ENCODE data around the gene INPP5J. TPM values are rescaled to one million over a fixed set of nuclear protein-coding genes. Genes with fewer than 3 reads are reported as not detected.

Gene INPP5J
- total RNA-seq, 1 experiment from 2014 or later: 4.2 TPM

DNA sequence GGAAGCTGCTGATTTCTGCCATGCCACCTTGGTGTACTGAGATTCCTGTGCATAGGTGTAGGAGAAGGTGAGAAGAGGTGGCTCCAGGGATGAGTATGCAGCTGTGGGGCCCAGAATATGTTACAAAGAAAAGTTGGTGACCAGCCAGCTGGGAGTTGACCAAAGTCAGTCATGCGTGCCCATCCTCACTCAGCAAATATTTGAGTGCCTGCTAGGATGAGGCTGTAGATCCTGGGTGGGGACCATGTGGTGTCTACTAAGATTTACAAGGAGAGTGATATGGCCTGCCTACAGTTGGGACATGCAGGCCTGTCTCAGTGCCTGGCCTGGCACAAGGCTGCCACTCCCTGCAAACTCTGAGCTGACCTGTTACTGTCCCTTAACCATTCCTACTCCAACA is 56.6 kb downstream of the INPP5J start:
- Mint-ChIP-seq H3K4me1 (ENCODE audit: low read depth, unreplicated experiment) (peaks cover 8% of the 10 kb centered on the region), H3K36me3 (ENCODE audit: insufficient read depth, unreplicated experiment) (no peaks in the 10 kb centered on the region), H3K4me3 (ENCODE audit: low read depth, unreplicated experiment) (no peak overlapping the region), H3K9me3 (ENCODE audit: low read depth, unreplicated experiment) (no peaks in the 10 kb centered on the region), H3K27me3 (ENCODE audit: unreplicated experiment) (no peaks in the 10 kb centered on the region), H3K27ac (ENCODE audit: unreplicated experiment) (no peak overlapping the region)
- no peak for DNase-seq
- TF ChIP-seq, protein P1, sequence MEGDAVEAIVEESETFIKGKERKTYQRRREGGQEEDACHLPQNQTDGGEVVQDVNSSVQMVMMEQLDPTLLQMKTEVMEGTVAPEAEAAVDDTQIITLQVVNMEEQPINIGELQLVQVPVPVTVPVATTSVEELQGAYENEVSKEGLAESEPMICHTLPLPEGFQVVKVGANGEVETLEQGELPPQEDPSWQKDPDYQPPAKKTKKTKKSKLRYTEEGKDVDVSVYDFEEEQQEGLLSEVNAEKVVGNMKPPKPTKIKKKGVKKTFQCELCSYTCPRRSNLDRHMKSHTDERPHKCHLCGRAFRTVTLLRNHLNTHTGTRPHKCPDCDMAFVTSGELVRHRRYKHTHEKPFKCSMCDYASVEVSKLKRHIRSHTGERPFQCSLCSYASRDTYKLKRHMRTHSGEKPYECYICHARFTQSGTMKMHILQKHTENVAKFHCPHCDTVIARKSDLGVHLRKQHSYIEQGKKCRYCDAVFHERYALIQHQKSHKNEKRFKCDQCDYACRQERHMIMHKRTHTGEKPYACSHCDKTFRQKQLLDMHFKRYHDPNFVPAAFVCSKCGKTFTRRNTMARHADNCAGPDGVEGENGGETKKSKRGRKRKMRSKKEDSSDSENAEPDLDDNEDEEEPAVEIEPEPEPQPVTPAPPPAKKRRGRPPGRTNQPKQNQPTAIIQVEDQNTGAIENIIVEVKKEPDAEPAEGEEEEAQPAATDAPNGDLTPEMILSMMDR (IDR thresholded peaks at IDR 0.05; ENCODE audit: unreplicated experiment): no peak
- CTCF ChIA-PET: no interaction called here
- intact Hi-C loops (cut with micrococcal nuclease; ENCODE audit: unreplicated experiment): no loop called here
- no TSS peak for BruUV-seq (replicated peaks)

DNA sequence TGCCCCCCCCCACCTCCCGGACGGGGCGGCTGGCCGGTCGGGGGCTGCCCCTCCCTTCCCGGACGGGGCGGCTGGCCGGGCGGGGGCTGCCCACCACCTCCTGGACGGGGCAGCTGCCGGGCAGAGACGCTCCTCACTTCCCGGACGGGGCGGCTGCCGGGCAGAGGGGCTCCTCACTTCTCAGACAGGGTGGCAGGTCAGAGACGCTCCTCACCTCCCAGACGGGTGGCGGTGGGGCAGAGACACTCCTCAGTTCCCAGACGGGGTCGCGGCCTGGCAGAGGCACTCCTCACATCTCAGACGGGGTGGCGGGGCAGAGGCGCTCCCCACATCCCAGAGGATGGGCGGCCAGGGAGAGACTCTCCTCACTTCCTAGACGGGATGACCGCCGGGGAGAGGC is 61.2 kb downstream of the INPP5J start:
- BruUV-seq (replicated peaks): no TSS peak
- TF ChIP-seq, protein P1 (IDR thresholded peaks at IDR 0.05; ENCODE audit: unreplicated experiment): no peak
- Mint-ChIP-seq H3K36me3 (ENCODE audit: insufficient read depth, unreplicated experiment) (peaks cover 4% of the 10 kb centered on the region), H3K4me3 (ENCODE audit: low read depth, unreplicated experiment) (no peak overlapping the region), H3K27ac (ENCODE audit: unreplicated experiment) (no peak overlapping the region), H3K9me3 (ENCODE audit: low read depth, unreplicated experiment) (no peaks in the 10 kb centered on the region), H3K4me1 (ENCODE audit: low read depth, unreplicated experiment) (peaks cover 2% of the 10 kb centered on the region), H3K27me3 (ENCODE audit: unreplicated experiment) (no peaks in the 10 kb centered on the region)
- intact Hi-C loops (cut with micrococcal nuclease; ENCODE audit: unreplicated experiment): no loop called here
- no peak for DNase-seq
- CTCF ChIA-PET: no interaction called here

Small RNA genes within 50 kb of the gene (microRNA-seq; reads per million reads assigned to microRNA genes)
- gene MIR3928: 7.0 reads per million, percentile 25 among the genes with 10 or more reads in this experiment

Other genes with a start within 250 kb of the INPP5J start
- 37.0 and 38.8 TPM in 2 replicates for gene MORC2, start 154.2 kb upstream of the INPP5J start, total RNA-seq (2022)
- gene TUG1, start 153.7 kb upstream of the INPP5J start, total RNA-seq (2022): 122 and 125 TPM in 2 replicates
- 59.7 and 61.0 TPM in 2 replicates for gene SMTN, start 41.6 kb upstream of the INPP5J start, total RNA-seq (2022)
- gene SELENOM, start 15.4 kb upstream of the INPP5J start, total RNA-seq (2022): 2.5 TPM in 1 of 2 replicates, not detected in the other
- gene PLA2G3, start 17.5 kb downstream of the INPP5J start, total RNA-seq (2022): not detected in 2 replicates
- 19.5 and 20.2 TPM in 2 replicates for gene RNF185, start 37.2 kb downstream of the INPP5J start, total RNA-seq (2022)
- gene LIMK2, start 89.3 kb downstream of the INPP5J start, total RNA-seq (2022): 59.9 and 60.7 TPM in 2 replicates
- 6.2 and 7.5 TPM in 2 replicates for gene PIK3IP1, start 169.5 kb downstream of the INPP5J start, total RNA-seq (2022)
- 35.0 and 35.5 TPM in 2 replicates for gene PATZ1, start 223.4 kb downstream of the INPP5J start, total RNA-seq (2022)

Data from Calu3 (cell line).